Measurements from ENCODE around the gene KNG1. TPM values are rescaled to one million over a fixed set of nuclear protein-coding genes. Genes with fewer than 3 reads are reported as not detected.

Gene KNG1
- not detected in 2 replicates for total RNA-seq

DNA sequence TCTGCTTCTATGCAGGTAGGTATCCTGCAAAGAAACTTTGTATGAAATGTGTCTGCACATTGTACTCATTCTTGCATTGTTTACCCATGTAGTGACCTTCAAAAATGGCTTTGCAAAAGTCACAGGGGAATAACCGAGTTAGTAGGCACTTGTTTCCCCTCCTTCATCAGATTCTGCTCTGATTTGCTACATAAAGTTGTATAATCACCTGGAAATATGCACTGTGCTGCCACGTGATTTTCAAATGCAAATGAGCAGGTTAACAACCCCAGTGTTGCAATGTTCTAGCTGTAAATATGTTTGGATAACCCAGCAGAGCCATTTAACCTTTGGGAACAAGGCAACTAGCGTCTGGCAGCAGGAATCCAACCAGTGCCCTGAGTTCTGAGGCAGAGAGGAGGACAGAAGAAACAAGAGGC is at the start of gene KNG1:
KNG1 (plus strand) TSS at position 321 of the 419 bp plus-strand sequence. CDS start 184 bp downstream, outside the sequence.

DNA sequence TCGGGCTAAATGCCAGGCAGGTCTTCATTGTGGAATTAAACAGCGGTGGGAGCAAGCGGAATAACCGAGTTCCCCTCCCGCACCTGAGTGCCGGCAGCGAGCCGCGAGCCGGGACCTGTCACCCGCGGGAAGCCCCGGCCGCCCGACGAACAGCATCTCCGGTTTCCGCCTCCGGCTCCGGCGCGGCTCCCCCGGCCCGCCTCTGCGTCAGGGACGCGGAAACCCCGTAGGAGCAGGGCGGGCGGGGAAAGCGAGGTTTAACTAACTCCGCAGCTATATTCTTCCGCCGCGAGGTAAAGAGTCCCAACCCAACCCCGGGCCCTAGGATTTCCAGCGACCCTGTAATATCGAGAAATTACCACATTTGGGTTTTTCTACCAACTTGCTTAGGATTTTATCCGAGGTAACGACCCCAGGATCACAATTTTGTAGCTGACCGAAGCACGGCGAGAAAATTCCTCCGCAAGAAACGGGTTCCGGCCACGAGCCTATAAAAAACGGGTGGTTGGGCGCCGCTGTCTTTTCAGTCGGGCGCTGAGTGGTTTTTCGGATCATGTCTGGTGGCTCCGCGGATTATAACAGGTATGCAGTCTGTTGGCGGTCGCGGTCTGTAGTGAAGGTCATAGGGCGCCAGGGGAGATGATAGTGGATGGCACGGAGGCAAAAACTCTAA is 66.0 kb downstream of the KNG1 start, which contains the start of gene EIF4A2:
EIF4A2 (plus strand) TSS at position 520 of the 673 bp plus-strand sequence; CDS start at position 554, 34 bp downstream.

Other genes with a start within 250 kb of the KNG1 start
- gene CRYGS, start 173.0 kb upstream of the KNG1 start, total RNA-seq, result 0.65 and 1.1 TPM in 2 replicates
- gene TBCCD1, start 150.0 kb upstream of the KNG1 start, total RNA-seq, result 11.6 and 15.7 TPM in 2 replicates
- 59.5 and 63.9 TPM in 2 replicates for gene DNAJB11, start 146.6 kb upstream of the KNG1 start, total RNA-seq
- not detected in 2 replicates for gene AHSG, start 104.3 kb upstream of the KNG1 start, total RNA-seq
- not detected in 2 replicates for gene FETUB, start 77.0 kb upstream of the KNG1 start, total RNA-seq
- gene HRG, start 51.3 kb upstream of the KNG1 start, total RNA-seq, result not detected in 2 replicates
- gene EIF4A2, start 66.2 kb downstream of the KNG1 start, total RNA-seq, result 240 and 273 TPM in 2 replicates
- gene RFC4, start 89.1 kb downstream of the KNG1 start, total RNA-seq, result 25.6 and 30.1 TPM in 2 replicates
- gene ADIPOQ, start 125.4 kb downstream of the KNG1 start, total RNA-seq, result not detected in 2 replicates
- 5.5 and 7.4 TPM in 2 replicates for gene ST6GAL1, start 213.2 kb downstream of the KNG1 start, total RNA-seq